GM12878 (cell line): ENCODE results near the gene ASB2.

Source experiments
- EZH2 ChIP-seq: IDR thresholded peaks from 2 replicates; pipeline ENCODE4 v1.6.1; 2012; ENCODE audit warnings: low read depth, mild to moderate bottlenecking, control low read depth, inconsistent platforms, low read length, borderline replicate concordance; ENCODE audit not compliant: control insufficient read depth
- MAX ChIP-seq: IDR thresholded peaks from 2 replicates; pipeline ENCODE4 v1.6.1; 2012; ENCODE audit warnings: low read depth, low read length, improper control_type of control experiment
- ZNF24 ChIP-seq: fragments of 450-650 bp; IDR thresholded peaks from 2 replicates; pipeline ENCODE4 v1.6.1; 2017; ENCODE audit warnings: antibody characterized with exemption, mild to moderate bottlenecking

- TF ChIP-seq ZNF24 = no peak
- no peak for TF ChIP-seq MAX
- TF ChIP-seq EZH2 = no peak
Observed at GRCh38 chr14:93951635-93952540, 24.5 kb downstream of the ASB2 start.
